Lower leg skin (tissue), 4 donors: ENCODE measurements around the gene ABL1. TPM values are rescaled to one million over a fixed set of nuclear protein-coding genes. Genes with fewer than 3 reads are reported as not detected.

Source experiments
- DNase-seq, 2 donors: peaks; one replicate each; pipeline ENCODE4 v3.0.0-alpha.2; 2019; ENCODE audit warnings: low spot score in 2 of 2
- H3K4me3 ChIP-seq: fragments of 200-600 bp; sonication (generic); 2 replicates; pipeline ENCODE4 v1.5.1; 2017; ENCODE audit warnings: mild to moderate bottlenecking, low read depth; ENCODE audit not compliant: poor library complexity, severe bottlenecking
- POLR2A ChIP-seq, 2 donors: fragments of 450-650 bp; IDR thresholded peaks; one replicate each; pipeline ENCODE4 v1.6.1; 2016 to 2017; ENCODE audit warnings: antibody characterized with exemption in 2 of 2, mild to moderate bottlenecking in 1 of 2, moderate library complexity in 1 of 2
- WGBS, 2 donors: methylation state at CpG; one replicate each; pipeline ENCODE4 v1.1.5; 2018; 5-methylcytosine and 5-hydroxymethylcytosine counted together
- intact Hi-C: fragments of 100-400 bp; cut with DNase I; formaldehyde crosslinking; loops from one replicate; pipeline ENCODE4 v1.15.0; 2023; ENCODE audit warnings: low total_unique reads
- total RNA-seq, 4 donors: library from RNA; depleted of rRNA; stranded (reverse); fragments of >200 nt; gene quantifications; one replicate each; pipeline ENCODE4 v1.1.0, GENCODE V29; 2016
- TF ChIP-seq, protein P1 (sequence below), 3 donors: fragments of 450-650 bp; IDR thresholded peaks; one replicate each; pipeline ENCODE4 v1.5.1; 2016; ENCODE audit warnings: antibody characterized with exemption in 3 of 3, mild to moderate bottlenecking in 3 of 3, moderate library complexity in 2 of 3

ABL1 gene
- total RNA-seq, 4 donors from 2014 or later: 21.2 to 47.2 (median 34.3) TPM

DNA sequence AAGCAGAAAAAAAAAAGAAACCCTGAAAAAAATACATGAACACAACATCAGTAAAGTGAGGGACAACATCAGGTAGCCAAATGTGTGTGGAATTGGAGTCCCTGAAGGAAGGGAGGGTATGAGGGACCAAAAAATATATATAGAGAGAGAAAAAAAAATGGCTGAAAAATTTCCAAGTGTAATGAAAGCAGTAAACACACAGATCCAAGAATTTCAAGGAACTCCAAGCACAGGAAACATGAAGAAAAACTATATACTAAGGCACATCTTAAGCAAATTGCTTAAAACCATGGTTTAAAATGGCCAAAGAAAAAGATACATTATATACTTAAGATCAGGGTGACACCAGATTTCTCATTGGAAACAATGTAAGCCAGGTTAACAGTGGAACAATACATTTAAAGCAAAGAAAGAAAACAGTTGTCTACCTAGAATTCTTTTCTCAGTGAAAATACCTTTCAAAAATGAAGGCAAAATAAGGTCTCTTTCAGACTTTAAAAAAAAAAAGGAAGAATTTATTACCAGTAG lies 24.4 kb upstream of the ABL1 start:
- H3K4me3 ChIP-seq: no peak overlapping the region
- intact Hi-C loops: no loop called here
- no peak for DNase-seq
- no peak for TF ChIP-seq POLR2A (IDR thresholded peaks at IDR 0.05)
- TF ChIP-seq, protein P1, sequence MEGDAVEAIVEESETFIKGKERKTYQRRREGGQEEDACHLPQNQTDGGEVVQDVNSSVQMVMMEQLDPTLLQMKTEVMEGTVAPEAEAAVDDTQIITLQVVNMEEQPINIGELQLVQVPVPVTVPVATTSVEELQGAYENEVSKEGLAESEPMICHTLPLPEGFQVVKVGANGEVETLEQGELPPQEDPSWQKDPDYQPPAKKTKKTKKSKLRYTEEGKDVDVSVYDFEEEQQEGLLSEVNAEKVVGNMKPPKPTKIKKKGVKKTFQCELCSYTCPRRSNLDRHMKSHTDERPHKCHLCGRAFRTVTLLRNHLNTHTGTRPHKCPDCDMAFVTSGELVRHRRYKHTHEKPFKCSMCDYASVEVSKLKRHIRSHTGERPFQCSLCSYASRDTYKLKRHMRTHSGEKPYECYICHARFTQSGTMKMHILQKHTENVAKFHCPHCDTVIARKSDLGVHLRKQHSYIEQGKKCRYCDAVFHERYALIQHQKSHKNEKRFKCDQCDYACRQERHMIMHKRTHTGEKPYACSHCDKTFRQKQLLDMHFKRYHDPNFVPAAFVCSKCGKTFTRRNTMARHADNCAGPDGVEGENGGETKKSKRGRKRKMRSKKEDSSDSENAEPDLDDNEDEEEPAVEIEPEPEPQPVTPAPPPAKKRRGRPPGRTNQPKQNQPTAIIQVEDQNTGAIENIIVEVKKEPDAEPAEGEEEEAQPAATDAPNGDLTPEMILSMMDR (IDR thresholded peaks at IDR 0.05): no peak

DNA sequence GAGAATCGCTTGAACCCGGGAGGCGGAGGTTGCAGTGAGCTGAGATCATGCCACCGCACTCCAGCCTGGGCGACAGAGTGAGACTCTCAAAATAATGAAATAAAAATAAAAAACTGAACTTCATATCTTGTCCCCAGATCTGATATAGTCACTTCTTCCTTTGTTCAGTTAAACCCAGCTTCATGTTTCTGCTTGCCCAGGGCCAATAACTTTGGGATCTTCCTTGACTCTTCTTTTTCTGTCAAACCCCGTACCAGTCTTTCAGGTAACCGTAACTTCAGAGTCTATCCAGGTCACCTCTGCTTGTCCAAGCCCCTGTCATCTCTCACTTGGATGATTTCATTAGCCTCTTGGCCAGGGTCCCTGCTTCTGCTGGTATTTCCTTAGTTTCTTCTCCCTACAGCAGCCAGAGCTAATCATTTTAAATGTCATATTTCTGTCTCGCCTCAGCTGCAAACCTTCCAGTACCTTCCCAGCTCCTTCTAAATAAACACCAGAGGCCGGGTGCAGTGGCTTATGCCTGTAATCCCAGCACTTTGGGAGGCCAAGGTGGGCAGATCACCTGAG lies 19.7 kb upstream of the ABL1 start:
- 50 to 57% methylated on average over 9 of the region's 9 CpGs for WGBS, 2 donors
- TF ChIP-seq, protein P1 (IDR thresholded peaks at IDR 0.05): no peak
- TF ChIP-seq POLR2A (IDR thresholded peaks at IDR 0.05): no peak
- intact Hi-C loops: no loop called here
- no peak for DNase-seq
- H3K4me3 ChIP-seq: no peak overlapping the region

DNA sequence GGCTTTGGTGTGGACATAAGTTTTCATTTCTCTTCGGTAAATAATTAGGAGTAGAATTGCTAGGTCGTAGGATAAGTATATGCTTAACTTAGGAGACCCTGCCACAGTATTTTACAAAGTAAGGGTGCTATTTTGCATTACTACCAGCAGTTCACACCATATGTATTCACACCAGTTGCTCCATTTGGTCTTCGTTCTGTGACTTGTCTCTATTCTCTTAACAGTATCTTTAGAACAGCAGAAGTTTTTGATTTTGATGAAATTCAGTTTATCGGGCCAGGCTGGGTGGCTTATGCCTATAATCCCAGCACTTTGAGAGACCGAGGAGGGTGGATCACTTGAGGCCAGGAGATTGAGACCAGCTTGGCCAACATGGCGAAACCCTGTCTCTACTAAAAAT lies 17.1 kb upstream of the ABL1 start:
- WGBS, 2 donors: 96% methylated on average over 6 of the region's 6 CpGs
- no peak for DNase-seq
- TF ChIP-seq, protein P1 (IDR thresholded peaks at IDR 0.05): no peak
- TF ChIP-seq POLR2A (IDR thresholded peaks at IDR 0.05): no peak
- no peak overlapping the region for H3K4me3 ChIP-seq
- intact Hi-C loops: no loop called here

DNA sequence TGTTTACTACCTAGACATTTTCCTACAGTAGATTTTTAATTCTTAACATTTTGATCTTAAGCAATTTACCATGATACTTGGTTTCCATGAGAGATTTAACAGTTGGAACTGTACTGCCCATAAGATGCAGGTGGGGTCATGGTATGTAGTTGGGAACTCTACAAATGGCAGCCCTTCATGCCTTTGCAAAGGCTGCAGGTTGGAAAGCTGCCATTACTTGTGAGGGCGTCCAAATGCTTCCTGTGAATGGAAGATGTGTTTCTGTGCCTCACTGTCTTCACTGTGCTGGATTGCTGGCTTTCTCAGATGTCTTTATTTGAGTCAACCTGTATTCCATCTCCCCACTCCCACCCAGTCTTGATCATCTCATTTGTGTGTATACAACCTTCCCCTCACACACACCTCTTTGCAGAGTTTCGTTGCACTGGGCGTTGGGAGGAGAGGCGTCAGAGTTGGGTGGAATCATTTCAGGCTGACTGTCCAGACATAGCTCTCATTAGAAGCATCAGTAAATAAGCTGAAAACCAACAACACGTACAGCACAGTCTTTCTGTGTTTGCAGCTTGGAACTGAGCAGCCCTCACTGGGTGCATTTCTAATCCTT lies 14.8 kb upstream of the ABL1 start:
- intact Hi-C loops: no loop called here
- DNase-seq: no peak
- no peak for TF ChIP-seq POLR2A (IDR thresholded peaks at IDR 0.05)
- TF ChIP-seq, protein P1 (IDR thresholded peaks at IDR 0.05): no peak
- 56 to 67% methylated on average over 5 of the region's 5 CpGs for WGBS, 2 donors
- H3K4me3 ChIP-seq: no peak overlapping the region

DNA sequence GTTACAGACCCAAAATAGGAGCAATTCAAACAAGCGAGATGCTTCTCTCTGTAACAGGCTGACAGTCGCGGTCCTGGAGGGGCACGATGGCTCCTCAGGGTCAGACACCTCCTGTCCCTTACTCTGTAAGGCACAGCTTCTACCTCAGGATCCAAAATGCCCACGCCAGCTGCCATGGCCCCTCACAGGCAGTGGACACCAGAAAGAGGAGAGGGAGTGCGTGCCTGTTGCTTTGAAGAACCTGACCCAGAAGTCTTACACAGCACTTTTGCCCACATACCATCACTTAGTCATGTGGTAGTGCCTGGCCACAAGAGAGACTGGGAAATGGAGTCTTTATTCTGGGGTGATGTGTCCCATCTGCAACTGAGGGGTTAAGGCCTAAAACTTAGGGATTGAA lies 11.6 kb upstream of the ABL1 start:
- TF ChIP-seq POLR2A (IDR thresholded peaks at IDR 0.05): no peak
- TF ChIP-seq, protein P1 (IDR thresholded peaks at IDR 0.05): no peak
- H3K4me3 ChIP-seq: no peak overlapping the region
- 89 to 98% methylated on average over 6 of the region's 6 CpGs for WGBS, 2 donors
- intact Hi-C loops: no loop called here
- no peak for DNase-seq
